DOHH2 (cell line): ENCODE data around the gene SLC39A11.

Experiments used
- H3F3A ChIP-seq: fragments of 200-600 bp; sonication (generic), shearing (Covaris generic); 2 replicates; pipeline ENCODE4 v1.6.0; 2016; ENCODE audit warnings: antibody characterized with exemption, mild to moderate bottlenecking; ENCODE audit not compliant: control insufficient read depth, insufficient read depth
- H3K27ac ChIP-seq: fragments of 200-600 bp; sonication (generic); 2 replicates; pipeline ENCODE4 v1.5.1; 2014; ENCODE audit warnings: low read depth, mild to moderate bottlenecking, low read length, moderate library complexity
- H3K27me3 ChIP-seq: fragments of 200-600 bp; sonication (generic); 2 replicates; pipeline ENCODE4 v1.6.1; 2014; ENCODE audit warnings: mild to moderate bottlenecking, low read length, mixed read lengths; ENCODE audit not compliant: control insufficient read depth
- H3K36me3 ChIP-seq: fragments of 200-600 bp; sonication (generic); 2 replicates; pipeline ENCODE4 v1.6.1; 2014; ENCODE audit warnings: mild to moderate bottlenecking, low read length, moderate library complexity, mixed read lengths; ENCODE audit not compliant: control insufficient read depth
- H3K4me1 ChIP-seq: fragments of 200-600 bp; sonication (generic); 2 replicates; pipeline ENCODE4 v1.6.1; 2014; ENCODE audit warnings: mild to moderate bottlenecking, low read length, mixed read lengths; ENCODE audit not compliant: control insufficient read depth
- H3K4me2 ChIP-seq: fragments of 200-600 bp; sonication (generic); 2 replicates; pipeline ENCODE4 v1.6.0; 2014; ENCODE audit warnings: mild to moderate bottlenecking, low read length, moderate library complexity
- H3K4me3 ChIP-seq: fragments of 200-600 bp; sonication (generic); 2 replicates; pipeline ENCODE4 v1.5.1; 2014; ENCODE audit warnings: mild to moderate bottlenecking, low read length, mixed read lengths
- H3K79me2 ChIP-seq: fragments of 200-600 bp; sonication (generic); 2 replicates; pipeline ENCODE4 v1.6.1; 2014; ENCODE audit warnings: mild to moderate bottlenecking, low read length, mixed read lengths; ENCODE audit not compliant: control insufficient read depth
- H3K9me2 ChIP-seq: fragments of 200-600 bp; sonication (generic); replicated peaks from 2 replicates; pipeline ENCODE4 v1.6.1; 2014; ENCODE audit warnings: mild to moderate bottlenecking, low read length, mixed read lengths; ENCODE audit not compliant: control insufficient read depth
- H3K9me3 ChIP-seq: fragments of 200-600 bp; sonication (generic); 2 replicates; pipeline ENCODE4 v1.6.1; 2014; ENCODE audit warnings: antibody characterized with exemption, low read length, mixed read lengths; ENCODE audit not compliant: control insufficient read depth, insufficient read depth
- H4K20me1 ChIP-seq: fragments of 200-600 bp; sonication (generic); 2 replicates; pipeline ENCODE4 v1.6.0; 2014; ENCODE audit warnings: low read depth, mild to moderate bottlenecking, antibody characterized with exemption, low read length, moderate library complexity; ENCODE audit not compliant: control insufficient read depth, insufficient read depth
- EZH2phosphoT487 ChIP-seq: fragments of 200-600 bp; sonication (generic); IDR thresholded peaks from 2 replicates; pipeline ENCODE4 v1.6.1; 2017; ENCODE audit warnings: borderline replicate concordance, mild to moderate bottlenecking, antibody characterized with exemption, low read length, moderate library complexity, mixed read lengths
- TF ChIP-seq, protein P1 (sequence below): fragments of 200-600 bp; sonication (generic); IDR thresholded peaks from one replicate; pipeline ENCODE4 v1.5.1; 2014; ENCODE audit warnings: antibody characterized with exemption, mild to moderate bottlenecking, low read depth, low read length; ENCODE audit not compliant: poor library complexity, severe bottlenecking

The SLC39A11 gene

DNA sequence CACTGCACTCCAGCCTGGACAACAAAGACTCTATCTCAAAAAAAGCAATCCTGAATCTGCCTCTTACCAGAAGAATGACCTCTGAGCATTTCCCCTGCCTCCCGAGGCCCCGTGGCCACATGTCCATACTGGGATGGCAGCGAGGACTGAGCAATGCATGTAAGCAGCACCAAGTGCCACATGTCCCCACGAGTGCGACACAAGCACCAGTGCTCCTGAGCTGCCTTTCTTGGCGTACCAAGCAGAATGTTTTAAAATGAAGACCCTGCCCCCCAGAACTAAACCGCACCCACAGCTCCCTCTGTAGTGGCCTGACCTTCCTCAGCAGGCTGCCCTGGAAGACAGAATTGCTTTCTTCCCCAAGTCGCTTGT, 373.3 kb downstream of the SLC39A11 start:
- no peak for TF ChIP-seq EZH2phosphoT487
- H3K4me2 ChIP-seq = no peak overlapping the region

DNA sequence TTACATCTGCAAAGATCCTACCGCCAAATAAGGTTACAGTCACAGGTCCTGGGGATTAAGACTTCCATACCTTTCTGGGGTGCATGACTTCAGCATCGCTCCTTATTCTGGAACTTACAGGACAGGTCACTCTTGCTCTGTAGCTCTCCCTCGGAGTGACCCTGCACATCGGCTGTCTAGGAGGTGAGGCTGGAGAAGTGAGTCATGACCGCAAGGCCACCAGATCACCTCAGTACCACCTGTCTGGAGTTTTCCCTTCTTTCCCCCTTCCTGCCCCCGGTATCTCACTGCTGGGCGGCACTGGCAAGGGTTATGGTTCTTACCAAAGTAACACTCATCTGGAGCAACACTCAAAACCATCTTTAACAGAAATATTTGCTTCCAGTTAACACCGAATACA, 374.8 kb downstream of the SLC39A11 start:
- Histone ChIP-seq H3F3A (no peaks in the 10 kb centered on the region), H3K4me3 (no peak overlapping the region), H3K4me2 (no peak overlapping the region), H4K20me1 (no peaks in the 10 kb centered on the region), H3K27me3 (no peaks in the 10 kb centered on the region), H3K9me2 (no peaks in the 10 kb centered on the region), H3K36me3 (no peaks in the 10 kb centered on the region), H3K9me3 (no peaks in the 10 kb centered on the region), H3K27ac (no peak overlapping the region), H3K79me2 (no peaks in the 10 kb centered on the region), H3K4me1 (no peaks in the 10 kb centered on the region)
- TF ChIP-seq, protein P1, sequence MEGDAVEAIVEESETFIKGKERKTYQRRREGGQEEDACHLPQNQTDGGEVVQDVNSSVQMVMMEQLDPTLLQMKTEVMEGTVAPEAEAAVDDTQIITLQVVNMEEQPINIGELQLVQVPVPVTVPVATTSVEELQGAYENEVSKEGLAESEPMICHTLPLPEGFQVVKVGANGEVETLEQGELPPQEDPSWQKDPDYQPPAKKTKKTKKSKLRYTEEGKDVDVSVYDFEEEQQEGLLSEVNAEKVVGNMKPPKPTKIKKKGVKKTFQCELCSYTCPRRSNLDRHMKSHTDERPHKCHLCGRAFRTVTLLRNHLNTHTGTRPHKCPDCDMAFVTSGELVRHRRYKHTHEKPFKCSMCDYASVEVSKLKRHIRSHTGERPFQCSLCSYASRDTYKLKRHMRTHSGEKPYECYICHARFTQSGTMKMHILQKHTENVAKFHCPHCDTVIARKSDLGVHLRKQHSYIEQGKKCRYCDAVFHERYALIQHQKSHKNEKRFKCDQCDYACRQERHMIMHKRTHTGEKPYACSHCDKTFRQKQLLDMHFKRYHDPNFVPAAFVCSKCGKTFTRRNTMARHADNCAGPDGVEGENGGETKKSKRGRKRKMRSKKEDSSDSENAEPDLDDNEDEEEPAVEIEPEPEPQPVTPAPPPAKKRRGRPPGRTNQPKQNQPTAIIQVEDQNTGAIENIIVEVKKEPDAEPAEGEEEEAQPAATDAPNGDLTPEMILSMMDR = no peak
- TF ChIP-seq EZH2phosphoT487 = no peak

More for the DNA sequence above, 373.3 kb downstream of the SLC39A11 start:
- H3K4me1 ChIP-seq = no peaks in the 10 kb centered on the region
- H3K4me3 ChIP-seq = no peak overlapping the region
- no peaks in the 10 kb centered on the region for H3F3A ChIP-seq
- no peaks in the 10 kb centered on the region for H3K79me2 ChIP-seq
- H3K27me3 ChIP-seq = no peaks in the 10 kb centered on the region
- H3K9me2 ChIP-seq = no peaks in the 10 kb centered on the region
- no peaks in the 10 kb centered on the region for H4K20me1 ChIP-seq
- H3K9me3 ChIP-seq = no peaks in the 10 kb centered on the region
- H3K36me3 ChIP-seq = no peaks in the 10 kb centered on the region
- H3K27ac ChIP-seq = no peak overlapping the region

DNA sequence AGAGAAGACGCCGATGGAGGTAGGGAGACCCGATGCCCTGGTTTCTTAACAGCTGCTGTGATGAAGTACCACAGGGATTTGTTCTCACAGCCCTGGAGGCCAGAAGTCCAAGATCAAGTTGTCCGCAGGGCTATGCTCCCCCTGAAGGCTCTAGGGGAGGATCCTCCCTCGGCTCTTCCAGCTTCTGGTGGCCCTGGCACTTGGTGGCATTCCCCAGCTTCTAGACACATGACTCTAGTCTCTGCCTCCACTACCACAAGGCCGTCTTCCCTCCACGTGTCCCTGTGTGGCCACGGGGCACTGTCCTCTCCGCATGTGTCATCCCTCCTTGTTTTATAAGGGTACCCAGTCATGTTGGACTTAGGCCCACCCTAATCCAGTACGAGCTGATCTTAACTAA, 375.2 kb downstream of the SLC39A11 start:
- TF ChIP-seq, protein P1 = no peak
- TF ChIP-seq EZH2phosphoT487 = no peak
- H3K36me3 ChIP-seq = no peaks in the 10 kb centered on the region
- H3K27me3 ChIP-seq = no peaks in the 10 kb centered on the region
- no peaks in the 10 kb centered on the region for H3K9me3 ChIP-seq
- no peaks in the 10 kb centered on the region for H4K20me1 ChIP-seq
- no peak overlapping the region for H3K4me3 ChIP-seq
- H3K9me2 ChIP-seq = no peaks in the 10 kb centered on the region
- H3K27ac ChIP-seq = no peak overlapping the region
- H3K4me1 ChIP-seq = no peaks in the 10 kb centered on the region
- H3F3A ChIP-seq = no peaks in the 10 kb centered on the region
- H3K4me2 ChIP-seq = no peak overlapping the region
- H3K79me2 ChIP-seq = no peaks in the 10 kb centered on the region

DNA sequence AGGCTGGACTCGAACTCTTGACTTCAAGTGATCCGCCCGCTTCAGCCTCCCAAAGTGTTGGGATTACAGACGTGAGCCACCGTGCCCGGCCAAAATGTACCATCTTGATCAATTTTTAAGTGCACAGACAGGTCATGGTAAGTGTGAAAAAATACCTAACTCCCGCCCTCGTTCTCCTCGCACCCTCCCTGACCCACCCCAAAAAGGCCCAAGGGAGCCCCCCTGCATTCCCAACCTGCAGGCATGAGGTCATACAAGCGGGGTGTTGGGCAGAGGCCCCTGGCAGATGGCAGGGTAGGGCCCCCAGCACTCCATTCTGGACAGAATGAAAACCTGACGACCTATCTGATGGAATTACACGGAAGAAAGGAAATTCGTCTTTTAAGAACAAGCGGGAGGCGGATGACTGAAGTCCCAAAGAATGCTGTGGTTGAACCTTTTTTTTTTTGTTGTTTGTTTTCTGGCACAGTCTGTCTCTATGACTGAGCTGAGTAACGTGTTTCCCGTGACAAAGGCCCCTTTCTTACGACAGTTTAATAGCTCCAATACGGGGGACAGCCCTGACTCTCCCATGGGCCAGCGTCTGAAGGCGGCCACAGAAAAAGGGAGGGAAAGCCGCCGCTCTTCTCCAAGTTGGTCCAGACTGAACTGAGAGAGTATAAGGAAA, 376.4 kb downstream of the SLC39A11 start:
- Histone ChIP-seq H3K9me2 (no peaks in the 10 kb centered on the region), H3K4me2 (no peak overlapping the region), H3K9me3 (no peaks in the 10 kb centered on the region), H3K36me3 (no peaks in the 10 kb centered on the region), H3K27me3 (no peaks in the 10 kb centered on the region), H3K27ac (no peak overlapping the region), H3F3A (no peaks in the 10 kb centered on the region), H3K4me3 (no peak overlapping the region), H3K79me2 (no peaks in the 10 kb centered on the region), H4K20me1 (no peaks in the 10 kb centered on the region), H3K4me1 (no peaks in the 10 kb centered on the region)
- TF ChIP-seq EZH2phosphoT487 = no peak
- TF ChIP-seq, protein P1 = no peak
